ENCODE measurements around the gene BTBD16.
A peak's percentile ranks its signal among the peaks of the same experiment; 100 is the strongest.

The BTBD16 gene

GRCh38 chr10:122280156-122280555 is 9.1 kb downstream of the BTBD16 start:
- Histone ChIP-seq H3K4me2 (ENCODE audit: low read length) (no peak overlapping the region), H3K4me3 (ENCODE audit: low read length) (no peak overlapping the region), H3K9me3 (replicated peaks; ENCODE audit: low read length) (no peaks in the 10 kb centered on the region), H3K9ac (ENCODE audit: low read depth, low read length) (no peak overlapping the region), H3K36me3 (ENCODE audit: insufficient read depth, low read length) (no peaks in the 10 kb centered on the region), H3K27me3 (ENCODE audit: control insufficient read depth, insufficient read depth, low read length) (no peaks in the 10 kb centered on the region), H3K4me1 (ENCODE audit: control insufficient read depth, insufficient read depth, low read length) (peaks cover 19% of the 10 kb centered on the region)

- no peak overlapping the region for H3K4me3 ChIP-seq (ENCODE audit: low read length)
- no peaks in the 10 kb centered on the region for H3K27me3 ChIP-seq (ENCODE audit: control insufficient read depth, insufficient read depth, low read length)
- H3K4me2 ChIP-seq (ENCODE audit: low read length): no peak overlapping the region
- no peaks in the 10 kb centered on the region for H3K36me3 ChIP-seq (ENCODE audit: insufficient read depth, low read length)
- H3K9me3 ChIP-seq (replicated peaks; ENCODE audit: low read length): no peaks in the 10 kb centered on the region
- H3K9ac ChIP-seq (ENCODE audit: low read depth, low read length): no peak overlapping the region
- peaks cover 19% of the 10 kb centered on the region for H3K4me1 ChIP-seq (ENCODE audit: control insufficient read depth, insufficient read depth, low read length)
Measured at GRCh38 chr10:122281018-122281626, 10.0 kb downstream of the BTBD16 start.

- peaks cover 21% of the 10 kb centered on the region for H3K4me1 ChIP-seq (ENCODE audit: control insufficient read depth, insufficient read depth, low read length)
- H3K36me3 ChIP-seq (ENCODE audit: insufficient read depth, low read length): no peaks in the 10 kb centered on the region
- no peaks in the 10 kb centered on the region for H3K27me3 ChIP-seq (ENCODE audit: control insufficient read depth, insufficient read depth, low read length)
- H3K9me3 ChIP-seq (replicated peaks; ENCODE audit: low read length): no peaks in the 10 kb centered on the region
- H3K9ac ChIP-seq (ENCODE audit: low read depth, low read length): no peak overlapping the region
- H3K4me3 ChIP-seq (ENCODE audit: low read length): peak overlapping the region; percentile 40
- peak overlapping the region; percentile 62 for H3K4me2 ChIP-seq (ENCODE audit: low read length)
Measured at GRCh38 chr10:122281751-122282150, 10.7 kb downstream of the BTBD16 start.

DNA sequence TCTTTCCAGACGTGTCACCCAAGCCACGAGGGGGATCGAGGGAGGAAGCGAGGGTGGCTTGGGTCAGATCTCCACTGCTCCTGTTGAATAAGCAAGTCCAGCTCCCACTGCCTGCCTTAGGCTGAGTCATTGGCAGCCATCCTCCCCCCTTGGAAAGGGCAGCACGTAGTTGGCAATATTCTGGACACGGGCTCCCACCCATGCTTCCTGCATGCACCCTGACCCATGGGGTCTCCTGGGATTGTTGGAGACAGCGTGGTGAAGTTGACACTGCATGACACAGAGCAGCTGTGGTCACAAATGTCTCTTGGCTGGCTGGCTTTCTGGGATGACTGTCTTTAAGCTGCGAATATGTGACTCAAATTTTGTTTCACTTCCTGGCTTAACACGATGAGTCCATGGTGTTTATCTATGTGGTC is 11.2 kb downstream of the BTBD16 start:
- H3K4me2 ChIP-seq (ENCODE audit: low read length): peak overlapping the region; percentile 62
- H3K36me3 ChIP-seq (ENCODE audit: insufficient read depth, low read length): no peaks in the 10 kb centered on the region
- peak overlapping the region; percentile 40 for H3K4me3 ChIP-seq (ENCODE audit: low read length)

GRCh38 chr10:122282909-122283308 is 11.8 kb downstream of the BTBD16 start:
- no peak overlapping the region for H3K4me3 ChIP-seq (ENCODE audit: low read length)
- H3K36me3 ChIP-seq (ENCODE audit: insufficient read depth, low read length): no peaks in the 10 kb centered on the region
- peaks cover 26% of the 10 kb centered on the region for H3K4me1 ChIP-seq (ENCODE audit: control insufficient read depth, insufficient read depth, low read length)
- no peak overlapping the region for H3K9ac ChIP-seq (ENCODE audit: low read depth, low read length)
- H3K4me2 ChIP-seq (ENCODE audit: low read length): no peak overlapping the region
- no peaks in the 10 kb centered on the region for H3K9me3 ChIP-seq (replicated peaks; ENCODE audit: low read length)
- no peaks in the 10 kb centered on the region for H3K27me3 ChIP-seq (ENCODE audit: control insufficient read depth, insufficient read depth, low read length)

More for the DNA sequence above, 11.2 kb downstream of the BTBD16 start:
- H3K9ac ChIP-seq (ENCODE audit: low read depth, low read length): no peak overlapping the region
- H3K27me3 ChIP-seq (ENCODE audit: control insufficient read depth, insufficient read depth, low read length): no peaks in the 10 kb centered on the region
- H3K9me3 ChIP-seq (replicated peaks; ENCODE audit: low read length): no peaks in the 10 kb centered on the region
- peaks cover 23% of the 10 kb centered on the region for H3K4me1 ChIP-seq (ENCODE audit: control insufficient read depth, insufficient read depth, low read length)

- Histone ChIP-seq H3K9me3 (replicated peaks; ENCODE audit: low read length) (no peaks in the 10 kb centered on the region), H3K36me3 (ENCODE audit: insufficient read depth, low read length) (no peaks in the 10 kb centered on the region), H3K4me1 (ENCODE audit: control insufficient read depth, insufficient read depth, low read length) (peaks cover 26% of the 10 kb centered on the region), H3K27me3 (ENCODE audit: control insufficient read depth, insufficient read depth, low read length) (no peaks in the 10 kb centered on the region), H3K4me2 (ENCODE audit: low read length) (no peak overlapping the region), H3K4me3 (ENCODE audit: low read length) (no peak overlapping the region), H3K9ac (ENCODE audit: low read depth, low read length) (no peak overlapping the region)
Measured at GRCh38 chr10:122285506-122286444, 14.7 kb downstream of the BTBD16 start.

DNA sequence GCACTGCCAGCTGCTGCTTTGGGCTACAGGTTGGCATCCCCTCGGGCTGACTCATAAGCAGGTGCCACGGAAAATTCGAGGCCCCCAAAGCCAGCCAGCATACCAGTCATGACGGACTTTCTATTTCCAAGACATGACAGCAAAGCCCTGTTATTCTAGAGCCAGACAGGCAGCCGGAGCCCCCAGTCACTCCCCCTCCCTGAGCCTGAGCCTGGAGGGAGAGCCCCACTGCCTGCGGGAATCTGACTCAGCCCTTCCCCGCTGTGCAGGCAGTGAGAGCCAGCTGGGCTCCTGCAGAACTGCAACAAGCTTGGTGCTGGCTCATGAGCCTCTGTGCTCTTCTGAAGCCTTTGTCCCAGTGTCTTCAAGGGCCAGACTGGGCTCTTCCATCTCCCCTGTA is 15.8 kb downstream of the BTBD16 start:
- Histone ChIP-seq H3K4me3 (ENCODE audit: low read length) (no peak overlapping the region), H3K27me3 (ENCODE audit: control insufficient read depth, insufficient read depth, low read length) (no peaks in the 10 kb centered on the region), H3K36me3 (ENCODE audit: insufficient read depth, low read length) (no peaks in the 10 kb centered on the region), H3K4me1 (ENCODE audit: control insufficient read depth, insufficient read depth, low read length) (peaks cover 18% of the 10 kb centered on the region), H3K4me2 (ENCODE audit: low read length) (peak overlapping the region; percentile 32), H3K9me3 (replicated peaks; ENCODE audit: low read length) (no peaks in the 10 kb centered on the region), H3K9ac (ENCODE audit: low read depth, low read length) (no peak overlapping the region)

DNA sequence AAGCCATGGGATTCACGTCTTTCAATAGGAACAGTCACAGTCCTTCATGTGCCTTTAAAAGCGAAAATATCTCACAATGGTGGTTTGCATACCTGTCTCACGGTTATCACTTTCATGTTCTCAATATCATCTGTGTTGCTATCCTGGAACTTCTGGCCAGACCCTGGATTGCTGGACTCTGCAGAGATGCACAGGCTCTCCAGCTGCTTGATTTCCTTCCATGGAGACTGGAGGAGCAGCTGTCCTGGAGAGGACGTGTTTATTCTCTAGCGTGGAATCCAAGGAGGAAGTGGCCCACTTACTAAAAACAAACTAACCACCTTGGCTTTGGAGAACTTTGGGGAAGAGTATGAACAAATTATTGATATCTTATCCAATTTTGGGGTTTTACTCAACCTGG is 16.5 kb downstream of the BTBD16 start:
- peaks cover 3% of the 10 kb centered on the region for H3K27me3 ChIP-seq (ENCODE audit: control insufficient read depth, insufficient read depth, low read length)
- no peak overlapping the region for H3K9ac ChIP-seq (ENCODE audit: low read depth, low read length)
- H3K36me3 ChIP-seq (ENCODE audit: insufficient read depth, low read length): no peaks in the 10 kb centered on the region
- H3K4me2 ChIP-seq (ENCODE audit: low read length): peak overlapping the region; percentile 32
- peaks cover 11% of the 10 kb centered on the region for H3K4me1 ChIP-seq (ENCODE audit: control insufficient read depth, insufficient read depth, low read length)
- no peak overlapping the region for H3K4me3 ChIP-seq (ENCODE audit: low read length)
- H3K9me3 ChIP-seq (replicated peaks; ENCODE audit: low read length): no peaks in the 10 kb centered on the region

DNA sequence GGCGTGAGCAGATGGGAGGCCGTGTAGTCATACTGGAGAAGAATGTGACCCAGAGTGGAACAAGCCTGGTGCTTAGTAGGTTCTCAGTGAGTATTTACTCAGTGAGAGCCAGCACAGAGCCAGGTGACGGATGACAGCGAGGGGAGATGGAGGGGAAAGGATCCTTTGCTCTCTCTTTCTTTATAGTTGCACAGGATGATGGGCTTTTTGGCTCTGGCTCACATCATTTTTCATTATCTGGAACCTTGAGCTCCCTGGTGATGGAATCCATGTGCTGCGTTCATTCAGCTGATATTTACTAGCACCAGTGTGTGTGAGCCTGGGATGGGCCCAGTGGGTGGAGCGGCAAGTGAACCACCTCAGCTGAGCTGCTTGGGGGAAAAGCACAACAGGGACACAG is 17.2 kb downstream of the BTBD16 start:
- Histone ChIP-seq H3K36me3 (ENCODE audit: insufficient read depth, low read length) (no peaks in the 10 kb centered on the region), H3K4me3 (ENCODE audit: low read length) (no peak overlapping the region), H3K27me3 (ENCODE audit: control insufficient read depth, insufficient read depth, low read length) (peaks cover 3% of the 10 kb centered on the region), H3K4me2 (ENCODE audit: low read length) (no peak overlapping the region), H3K9me3 (replicated peaks; ENCODE audit: low read length) (no peaks in the 10 kb centered on the region), H3K4me1 (ENCODE audit: control insufficient read depth, insufficient read depth, low read length) (peaks cover 10% of the 10 kb centered on the region), H3K9ac (ENCODE audit: low read depth, low read length) (no peak overlapping the region)

GRCh38 chr10:122288917-122289316 is 17.8 kb downstream of the BTBD16 start:
- Histone ChIP-seq H3K9me3 (replicated peaks; ENCODE audit: low read length) (no peaks in the 10 kb centered on the region), H3K4me3 (ENCODE audit: low read length) (no peak overlapping the region), H3K36me3 (ENCODE audit: insufficient read depth, low read length) (no peaks in the 10 kb centered on the region), H3K4me1 (ENCODE audit: control insufficient read depth, insufficient read depth, low read length) (peaks cover 10% of the 10 kb centered on the region), H3K27me3 (ENCODE audit: control insufficient read depth, insufficient read depth, low read length) (peaks cover 3% of the 10 kb centered on the region), H3K4me2 (ENCODE audit: low read length) (no peak overlapping the region), H3K9ac (ENCODE audit: low read depth, low read length) (no peak overlapping the region)

DNA sequence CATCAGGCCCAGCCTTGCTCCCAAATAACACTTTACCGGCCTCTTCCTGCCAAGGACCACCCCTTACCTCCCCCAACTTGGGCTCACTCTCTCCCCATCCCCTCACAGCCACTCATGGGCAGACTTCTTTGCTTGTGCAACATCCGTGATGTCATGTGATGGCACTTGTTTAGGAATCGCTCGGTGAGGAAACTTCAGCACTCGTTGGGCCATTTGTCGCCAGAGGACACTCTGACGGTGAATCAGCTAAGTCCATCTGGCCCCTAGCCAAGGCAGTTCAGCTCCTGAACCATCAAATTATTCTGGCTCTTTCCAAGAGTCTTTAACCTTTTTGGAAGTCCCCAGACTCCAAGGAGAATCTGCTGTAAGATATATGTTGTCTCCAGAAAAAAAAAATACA is 19.2 kb downstream of the BTBD16 start:
- Histone ChIP-seq H3K4me2 (ENCODE audit: low read length) (no peak overlapping the region), H3K9ac (ENCODE audit: low read depth, low read length) (no peak overlapping the region), H3K4me1 (ENCODE audit: control insufficient read depth, insufficient read depth, low read length) (peaks cover 10% of the 10 kb centered on the region), H3K36me3 (ENCODE audit: insufficient read depth, low read length) (no peaks in the 10 kb centered on the region), H3K9me3 (replicated peaks; ENCODE audit: low read length) (no peaks in the 10 kb centered on the region), H3K27me3 (ENCODE audit: control insufficient read depth, insufficient read depth, low read length) (peaks cover 3% of the 10 kb centered on the region), H3K4me3 (ENCODE audit: low read length) (no peak overlapping the region)

Measured in skeletal muscle satellite cell (primary cell).